GM12878 (cell line): ENCODE results near the gene CTIF. TPM values are rescaled to one million over a fixed set of nuclear protein-coding genes. Genes with fewer than 3 reads are reported as not detected.

ENCODE experiments used
- ATAC-seq: fragments of 200-7000 bp; cut with Tn5 transposase; 3 replicates; pipeline ENCODE4 v1.9.1; 2020; ENCODE audit warnings: mild to moderate bottlenecking, moderate library complexity
- BruUV-seq: library from RNA; stranded (reverse); fragments of 400-500 nt; replicated peaks from 2 replicates; lab custom pipeline; 2021; lab: Mats Ljungman, UMichigan
- CTCF ChIA-PET: fragments of 300-600 bp; sonication (Branson Sonifier 250); formaldehyde crosslinking; extraction: SDS; loops from one replicate; lab custom pipeline; 2021; ENCODE audit warnings: inconsistent platforms; lab: Yijun Ruan, JAX
- POLR2A ChIA-PET: fragments of 350-600 bp; formaldehyde crosslinking; extraction: SDS; loops from one replicate; lab custom pipeline; 2021; ENCODE audit warnings: inconsistent platforms; lab: Charles Lee
- RAD21 ChIA-PET: fragments of 300-600 bp; sonication (Branson Sonifier 250); formaldehyde crosslinking; loops from one replicate; lab custom pipeline; 2023; ENCODE audit warnings: antibody characterized with exemption; ENCODE audit not compliant: unreplicated experiment; lab: Charles Lee
- SMC1A ChIA-PET: fragments of 300-600 bp; sonication (Branson Sonifier 250); formaldehyde crosslinking; loops from one replicate; lab custom pipeline; 2023; ENCODE audit not compliant: unreplicated experiment, uncharacterized antibody; lab: Charles Lee
- DNase-seq: peaks from one replicate; pipeline ENCODE4 v3.0.0-alpha.2; 2011; ENCODE audit warnings: low read depth, low spot score
- FAIRE-seq: peaks from 3 replicates; lab custom pipeline; 2011; peaks lifted over from hg19 to GRCh38; lab: Jason Lieb, UNC
- H2AFZ ChIP-seq: 2 replicates; pipeline ENCODE4 v1.6.0; 2011; ENCODE audit warnings: low read depth, low read length, control low read depth; ENCODE audit not compliant: control insufficient read depth
- H3K27ac ChIP-seq: 2 replicates; pipeline ENCODE4 v1.5.1; 2011; ENCODE audit warnings: control low read depth; ENCODE audit not compliant: control insufficient read depth, insufficient read depth
- H3K27me3 ChIP-seq, 2 experiments: replicated peaks in 1 of 2; 2 replicates each; pipeline versions ENCODE4 v1.6.0 to v1.6.1; 2011; ENCODE audit warnings: low read length in 1 of 2; ENCODE audit not compliant: control insufficient read depth in 2 of 2, insufficient read depth in 2 of 2
- H3K36me3 ChIP-seq, 2 experiments: 2 replicates each; pipeline ENCODE4 v1.5.1; 2011; ENCODE audit warnings: low read length in 1 of 2; ENCODE audit not compliant: control insufficient read depth in 2 of 2, insufficient read depth in 2 of 2
- H3K4me1 ChIP-seq: 2 replicates; pipeline ENCODE4 v1.6.1; 2011; ENCODE audit warnings: mild to moderate bottlenecking, low read length, moderate library complexity, mixed read lengths; ENCODE audit not compliant: control insufficient read depth, insufficient read depth
- H3K4me2 ChIP-seq: 2 replicates; pipeline ENCODE4 v1.6.0; 2011; ENCODE audit warnings: control low read depth; ENCODE audit not compliant: control insufficient read depth, insufficient read depth
- H3K4me3 ChIP-seq: fragments of 200-600 bp; sonication (generic); 2 replicates; pipeline ENCODE4 v1.5.1; 2016
- H3K79me2 ChIP-seq: 2 replicates; pipeline ENCODE4 v1.6.0; 2011; ENCODE audit warnings: low read length; ENCODE audit not compliant: control insufficient read depth, insufficient read depth
- H3K9ac ChIP-seq: 2 replicates; pipeline ENCODE4 v1.8.0; 2011; ENCODE audit warnings: low read length, control low read depth, mixed read lengths; ENCODE audit not compliant: control insufficient read depth, insufficient read depth
- H3K9me3 ChIP-seq: replicated peaks from 3 replicates; pipeline ENCODE4 v1.5.1; 2011; ENCODE audit warnings: mild to moderate bottlenecking, low read length; ENCODE audit not compliant: control insufficient read depth, insufficient read depth
- H4K20me1 ChIP-seq: 2 replicates; pipeline ENCODE4 v1.6.0; 2011; ENCODE audit not compliant: control insufficient read depth, insufficient read depth
- GATAD2B ChIP-seq: fragments of 450-650 bp; conservative IDR thresholded peaks from 2 replicates; pipeline ENCODE4 v1.6.1; 2017; ENCODE audit warnings: low read depth, mild to moderate bottlenecking, moderate library complexity
- JUNB ChIP-seq: IDR thresholded peaks from 2 replicates; pipeline ENCODE4 v1.6.1; 2016; ENCODE audit warnings: antibody characterized with exemption, mild to moderate bottlenecking
- KAT2A ChIP-seq: conservative IDR thresholded peaks from 2 replicates; pipeline ENCODE4 v1.6.1; 2011; ENCODE audit warnings: low read depth, low read length; ENCODE audit not compliant: control insufficient read depth
- KDM1A ChIP-seq: fragments of 200-600 bp; sonication (generic); IDR thresholded peaks from 2 replicates; pipeline ENCODE4 v1.6.1; 2016; ENCODE audit warnings: borderline replicate concordance
- MAX ChIP-seq: IDR thresholded peaks from 2 replicates; pipeline ENCODE4 v1.6.1; 2012; ENCODE audit warnings: low read depth, low read length, improper control_type of control experiment
- PBX3 ChIP-seq: IDR thresholded peaks from 2 replicates; pipeline ENCODE4 v1.6.1; 2011; ENCODE audit warnings: mild to moderate bottlenecking, low read depth, low read length, moderate library complexity; ENCODE audit not compliant: insufficient replicate concordance
- POLR2AphosphoS5 ChIP-seq: IDR thresholded peaks from 2 replicates; pipeline ENCODE4 v1.6.1; 2011; ENCODE audit warnings: mild to moderate bottlenecking, low read length, inconsistent platforms
- RAD51 ChIP-seq: fragments of 450-650 bp; IDR thresholded peaks from 2 replicates; pipeline ENCODE4 v1.6.1; 2016; ENCODE audit warnings: moderate library complexity, mild to moderate bottlenecking, inconsistent platforms
- RB1 ChIP-seq: fragments of 450-650 bp; formaldehyde crosslinking; IDR thresholded peaks from 2 replicates; pipeline ENCODE4 v1.6.1; 2017; ENCODE audit warnings: mild to moderate bottlenecking, borderline replicate concordance
- RELA ChIP-seq: fragments of 450-650 bp; IDR thresholded peaks from 2 replicates; pipeline ENCODE4 v1.8.0; 2014; ENCODE audit warnings: borderline replicate concordance; ENCODE audit not compliant: partially characterized antibody
- ZBTB11 ChIP-seq: fragments of 450-650 bp; formaldehyde crosslinking; IDR thresholded peaks from 2 replicates; pipeline ENCODE4 v1.5.0; 2022; ENCODE audit warnings: mild to moderate bottlenecking, missing genetic modification characterization
- ZNF217 ChIP-seq: fragments of 450-650 bp; IDR thresholded peaks from 2 replicates; pipeline ENCODE4 v1.6.1; 2017; ENCODE audit warnings: antibody characterized with exemption, mild to moderate bottlenecking
- WGBS: methylation state at CpG from one replicate; pipeline ENCODE4 v1.1.6; 2016; ENCODE audit warnings: low lambda C conversion rate; ENCODE audit not compliant: insufficient replicate concordance, insufficient coverage; ENCODE audit errors: missing lambda C conversion rate; 5-methylcytosine and 5-hydroxymethylcytosine counted together
- in situ Hi-C: fragments of 300-500 bp; cut with MboI; formaldehyde crosslinking; loops from 9 replicates; pipeline ENCODE4 v1.14.3; 2018; ENCODE audit warnings: mixed read lengths
- intact Hi-C: fragments of 100-400 bp; cut with micrococcal nuclease; formaldehyde crosslinking; loops from one replicate; pipeline ENCODE4 v1.14.2; 2022; ENCODE audit not compliant: unreplicated experiment
- polyA plus RNA-seq, 11 experiments: library from polyadenylated mRNA; depleted of rRNA in 4 of 11; unstranded in 6 of 11; stranded (reverse) in 5 of 11; fragments of >200 nt; fragmentation: Nextera tagmentation in 4 of 11; fragmentation: Illumina TruSeq in 1 of 11; extraction: Ambion mirVana in 4 of 11; extraction: Trizol in 1 of 11; gene quantifications; 1 replicate in 1 of 11; 2 replicates in 10 of 11; pipeline versions ENCODE4 v1.2.1 to v1.2.3, GENCODE V29; 2011 to 2016; ENCODE audit warnings: inconsistent platforms in 2 of 11, missing spikeins in 2 of 11, low read depth in 1 of 11
- total RNA-seq, 4 experiments: library from RNA; depleted of rRNA in 3 of 4; stranded (reverse); fragments of >200 nt in 3 of 4; fragmentation: Illumina TruSeq in 1 of 4; extraction: Trizol in 1 of 4; gene quantifications; 2 replicates each; pipeline versions ENCODE4 v1.2.1 to v1.2.3, GENCODE V29; 2013 to 2021
- TF ChIP-seq, protein P1 (sequence below): fragments of 450-650 bp; IDR thresholded peaks from 2 replicates; pipeline ENCODE4 v1.6.1; 2016; ENCODE audit warnings: mild to moderate bottlenecking, moderate library complexity, borderline replicate concordance
- TF ChIP-seq, protein P2 (sequence below): fragments of 450-650 bp; IDR thresholded peaks from 2 replicates; pipeline ENCODE4 v1.6.1; 2017; ENCODE audit warnings: mild to moderate bottlenecking

CTIF gene
- total and polyA plus RNA-seq, 10 of the 15 experiments (the other 5 are each of a cell fraction or from before 2014, with no cell fraction given): 0.06 to 11.6 (median 2.5) TPM

DNA sequence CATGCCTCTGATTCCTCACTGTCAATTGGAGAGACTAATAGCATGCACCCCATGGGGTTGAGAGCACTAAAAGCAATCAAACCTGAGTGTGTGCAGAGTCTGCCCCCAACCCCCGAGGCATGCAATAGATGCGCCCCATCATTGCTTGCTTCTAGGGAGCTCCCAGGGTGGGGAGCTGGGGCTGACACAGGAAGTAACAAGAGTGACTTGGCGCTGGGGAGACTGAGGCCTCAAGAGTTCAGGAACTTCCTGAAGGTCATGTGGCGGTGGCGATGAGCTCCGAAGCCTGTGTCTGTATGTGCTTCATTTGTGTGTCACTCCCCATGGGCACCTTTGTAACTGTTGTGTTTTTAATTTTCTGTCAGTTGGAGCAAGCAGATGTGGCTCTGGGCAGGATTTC is 61.2 kb downstream of the CTIF start:
- H3K4me1 ChIP-seq: no peaks in the 10 kb centered on the region
- 68% methylated on average over 6 of the region's 6 CpGs for WGBS
- no peak overlapping the region for H2AFZ ChIP-seq
- ChIA-PET POLR2A (no interaction called here), SMC1A (no interaction called here), RAD21 (no interaction called here), CTCF (no interaction called here)
- no peaks in the 10 kb centered on the region for H3K9me3 ChIP-seq
- no TSS peak for BruUV-seq
- ATAC-seq: no peak
- intact Hi-C loops (no loop called here), in situ Hi-C loops (no loop called here)
- H3K27ac ChIP-seq: no peak overlapping the region
- DNase-seq: no peak
- no peaks in the 10 kb centered on the region for H3K27me3 ChIP-seq
- no peaks in the 10 kb centered on the region for H3K79me2 ChIP-seq
- no peaks in the 10 kb centered on the region for H4K20me1 ChIP-seq
- no peak for FAIRE-seq
- H3K9ac ChIP-seq: no peak overlapping the region
- no peak overlapping the region for H3K4me2 ChIP-seq
- H3K36me3 ChIP-seq: no peaks in the 10 kb centered on the region
- no peak overlapping the region for H3K4me3 ChIP-seq
- TF ChIP-seq PBX3 (no peak), ZNF217 (no peak), RELA (no peak), JUNB (no peak), RAD51 (no peak), KAT2A (no peak), MAX (no peak), ZBTB11 (no peak), KDM1A (no peak), GATAD2B (no peak), RB1 (no peak), POLR2AphosphoS5 (no peak)
- TF ChIP-seq, protein P1, sequence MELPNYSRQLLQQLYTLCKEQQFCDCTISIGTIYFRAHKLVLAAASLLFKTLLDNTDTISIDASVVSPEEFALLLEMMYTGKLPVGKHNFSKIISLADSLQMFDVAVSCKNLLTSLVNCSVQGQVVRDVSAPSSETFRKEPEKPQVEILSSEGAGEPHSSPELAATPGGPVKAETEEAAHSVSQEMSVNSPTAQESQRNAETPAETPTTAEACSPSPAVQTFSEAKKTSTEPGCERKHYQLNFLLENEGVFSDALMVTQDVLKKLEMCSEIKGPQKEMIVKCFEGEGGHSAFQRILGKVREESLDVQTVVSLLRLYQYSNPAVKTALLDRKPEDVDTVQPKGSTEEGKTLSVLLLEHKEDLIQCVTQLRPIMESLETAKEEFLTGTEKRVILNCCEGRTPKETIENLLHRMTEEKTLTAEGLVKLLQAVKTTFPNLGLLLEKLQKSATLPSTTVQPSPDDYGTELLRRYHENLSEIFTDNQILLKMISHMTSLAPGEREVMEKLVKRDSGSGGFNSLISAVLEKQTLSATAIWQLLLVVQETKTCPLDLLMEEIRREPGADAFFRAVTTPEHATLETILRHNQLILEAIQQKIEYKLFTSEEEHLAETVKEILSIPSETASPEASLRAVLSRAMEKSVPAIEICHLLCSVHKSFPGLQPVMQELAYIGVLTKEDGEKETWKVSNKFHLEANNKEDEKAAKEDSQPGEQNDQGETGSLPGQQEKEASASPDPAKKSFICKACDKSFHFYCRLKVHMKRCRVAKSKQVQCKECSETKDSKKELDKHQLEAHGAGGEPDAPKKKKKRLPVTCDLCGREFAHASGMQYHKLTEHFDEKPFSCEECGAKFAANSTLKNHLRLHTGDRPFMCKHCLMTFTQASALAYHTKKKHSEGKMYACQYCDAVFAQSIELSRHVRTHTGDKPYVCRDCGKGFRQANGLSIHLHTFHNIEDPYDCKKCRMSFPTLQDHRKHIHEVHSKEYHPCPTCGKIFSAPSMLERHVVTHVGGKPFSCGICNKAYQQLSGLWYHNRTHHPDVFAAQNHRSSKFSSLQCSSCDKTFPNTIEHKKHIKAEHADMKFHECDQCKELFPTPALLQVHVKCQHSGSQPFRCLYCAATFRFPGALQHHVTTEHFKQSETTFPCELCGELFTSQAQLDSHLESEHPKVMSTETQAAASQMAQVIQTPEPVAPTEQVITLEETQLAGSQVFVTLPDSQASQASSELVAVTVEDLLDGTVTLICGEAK: no peak
- TF ChIP-seq, protein P2, sequence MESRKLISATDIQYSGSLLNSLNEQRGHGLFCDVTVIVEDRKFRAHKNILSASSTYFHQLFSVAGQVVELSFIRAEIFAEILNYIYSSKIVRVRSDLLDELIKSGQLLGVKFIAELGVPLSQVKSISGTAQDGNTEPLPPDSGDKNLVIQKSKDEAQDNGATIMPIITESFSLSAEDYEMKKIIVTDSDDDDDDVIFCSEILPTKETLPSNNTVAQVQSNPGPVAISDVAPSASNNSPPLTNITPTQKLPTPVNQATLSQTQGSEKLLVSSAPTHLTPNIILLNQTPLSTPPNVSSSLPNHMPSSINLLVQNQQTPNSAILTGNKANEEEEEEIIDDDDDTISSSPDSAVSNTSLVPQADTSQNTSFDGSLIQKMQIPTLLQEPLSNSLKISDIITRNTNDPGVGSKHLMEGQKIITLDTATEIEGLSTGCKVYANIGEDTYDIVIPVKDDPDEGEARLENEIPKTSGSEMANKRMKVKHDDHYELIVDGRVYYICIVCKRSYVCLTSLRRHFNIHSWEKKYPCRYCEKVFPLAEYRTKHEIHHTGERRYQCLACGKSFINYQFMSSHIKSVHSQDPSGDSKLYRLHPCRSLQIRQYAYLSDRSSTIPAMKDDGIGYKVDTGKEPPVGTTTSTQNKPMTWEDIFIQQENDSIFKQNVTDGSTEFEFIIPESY: no peak
